HepG2 (cell line): ENCODE data around the gene MTHFD1. TPM values are rescaled to one million over a fixed set of nuclear protein-coding genes. Genes with fewer than 3 reads are reported as not detected.

ENCODE experiments used
- HOXA5 ChIP-seq: sonication (generic); formaldehyde crosslinking; IDR thresholded peaks from 2 replicates; pipeline ENCODE4 v1.4.0; 2020; ENCODE audit warnings: missing genetic modification reagents
- SMC3 ChIP-seq: IDR thresholded peaks from 2 replicates; pipeline ENCODE4 v1.6.1; 2011; ENCODE audit warnings: low read length, improper control_type of control experiment
- ZBTB42 ChIP-seq: sonication (generic); formaldehyde crosslinking; IDR thresholded peaks from 2 replicates; pipeline ENCODE4 v1.5.0; 2020; ENCODE audit warnings: mild to moderate bottlenecking, missing genetic modification reagents
- ZNF235 ChIP-seq: sonication (generic); formaldehyde crosslinking; IDR thresholded peaks from 2 replicates; pipeline ENCODE4 v1.8.1; 2023; ENCODE audit warnings: mild to moderate bottlenecking, missing genetic modification reagents, borderline replicate concordance
- ZNF331 ChIP-seq: sonication (generic); formaldehyde crosslinking; IDR thresholded peaks from 2 replicates; pipeline ENCODE4 v1.4.0; 2020; ENCODE audit warnings: missing genetic modification reagents
- ZNF747 ChIP-seq: sonication (generic); formaldehyde crosslinking; IDR thresholded peaks from 2 replicates; pipeline ENCODE4 v1.8.1; 2023; ENCODE audit warnings: missing genetic modification reagents, mild to moderate bottlenecking, borderline replicate concordance
- polyA plus RNA-seq, 8 experiments: library from polyadenylated mRNA; depleted of rRNA in 3 of 8; stranded (reverse) in 7 of 8; unstranded in 1 of 8; fragments of >200 nt; fragmentation: Illumina TruSeq in 4 of 8; extraction: Trizol in 4 of 8; gene quantifications; 2 replicates each; pipeline versions ENCODE4 v1.2.1 to v1.2.3, GENCODE V29; 2011 to 2016; ENCODE audit warnings: low read depth in 4 of 8, missing spikeins in 1 of 8, mixed read lengths in 1 of 8; ENCODE audit not compliant: insufficient read depth in 1 of 8
- total RNA-seq, 5 experiments: library from RNA; depleted of rRNA; stranded (reverse); fragments of >200 nt; fragmentation: Illumina TruSeq; extraction: Trizol; gene quantifications; 2 replicates each; pipeline ENCODE4 v1.2.3, GENCODE V29; 2016; ENCODE audit warnings: low read depth in 1 of 5
- TF ChIP-seq, protein P1 (sequence below): sonication (generic); formaldehyde crosslinking; IDR thresholded peaks from 2 replicates; pipeline ENCODE4 v1.4.0; 2020; ENCODE audit warnings: mild to moderate bottlenecking, missing genetic modification reagents
- TF ChIP-seq, protein P2 (sequence below): fragments of 450-650 bp; IDR thresholded peaks from 2 replicates; pipeline ENCODE4 v1.6.1; 2016
- TF ChIP-seq, protein P3 (sequence below): IDR thresholded peaks from 2 replicates; pipeline ENCODE4 v1.6.1; 2012; ENCODE audit warnings: low read depth, low read length, improper control_type of control experiment
- TF ChIP-seq, protein P4 (sequence below): sonication (generic); formaldehyde crosslinking; IDR thresholded peaks from 2 replicates; pipeline ENCODE4 v1.5.0; 2020; ENCODE audit warnings: mild to moderate bottlenecking, missing genetic modification reagents, borderline replicate concordance
- TF ChIP-seq, protein P5 (sequence below): sonication (generic); formaldehyde crosslinking; IDR thresholded peaks from 2 replicates; pipeline ENCODE4 v1.4.0; 2020; ENCODE audit warnings: missing genetic modification reagents

The MTHFD1 gene
- total and polyA plus RNA-seq, 2 of the 13 experiments (the other 11 are each of a cell fraction or from before 2014, with no cell fraction given): 31.0 to 106 TPM

DNA sequence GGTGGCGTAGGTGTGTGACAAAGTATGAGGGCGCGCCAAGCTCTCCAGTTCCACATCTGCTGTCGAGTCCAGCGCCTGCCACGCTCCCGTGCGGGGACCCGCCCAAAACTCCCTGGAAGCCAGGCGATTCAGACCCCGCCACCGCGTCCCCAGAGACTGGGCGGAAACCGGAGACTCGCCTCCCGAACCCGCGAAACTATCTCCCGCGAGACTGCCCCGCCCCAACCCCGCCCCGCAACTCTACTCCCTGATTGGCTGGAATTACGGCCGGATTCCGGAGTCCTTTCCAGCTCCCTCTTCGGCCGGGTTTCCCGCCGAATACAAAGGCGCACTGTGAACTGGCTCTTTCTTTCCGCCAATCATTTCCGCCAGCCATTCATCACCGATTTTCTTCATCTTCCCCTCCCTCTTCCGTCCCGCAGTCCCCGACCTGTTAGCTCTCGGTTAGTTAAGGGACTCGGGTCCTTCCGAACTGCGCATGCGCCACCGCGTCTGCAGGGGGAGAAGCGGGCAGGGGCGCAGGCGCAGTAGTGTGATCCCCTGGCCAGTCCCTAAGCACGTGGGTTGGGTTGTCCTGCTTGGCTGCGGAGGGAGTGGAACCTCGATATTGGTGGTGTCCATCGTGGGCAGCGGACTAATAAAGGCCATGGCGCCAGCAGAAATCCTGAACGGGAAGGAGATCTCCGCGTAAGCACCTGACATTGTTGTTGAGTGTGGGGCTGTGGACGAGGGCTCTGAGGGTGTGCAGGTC lies at the start of gene MTHFD1 (continued):
- TF ChIP-seq, protein P1, sequence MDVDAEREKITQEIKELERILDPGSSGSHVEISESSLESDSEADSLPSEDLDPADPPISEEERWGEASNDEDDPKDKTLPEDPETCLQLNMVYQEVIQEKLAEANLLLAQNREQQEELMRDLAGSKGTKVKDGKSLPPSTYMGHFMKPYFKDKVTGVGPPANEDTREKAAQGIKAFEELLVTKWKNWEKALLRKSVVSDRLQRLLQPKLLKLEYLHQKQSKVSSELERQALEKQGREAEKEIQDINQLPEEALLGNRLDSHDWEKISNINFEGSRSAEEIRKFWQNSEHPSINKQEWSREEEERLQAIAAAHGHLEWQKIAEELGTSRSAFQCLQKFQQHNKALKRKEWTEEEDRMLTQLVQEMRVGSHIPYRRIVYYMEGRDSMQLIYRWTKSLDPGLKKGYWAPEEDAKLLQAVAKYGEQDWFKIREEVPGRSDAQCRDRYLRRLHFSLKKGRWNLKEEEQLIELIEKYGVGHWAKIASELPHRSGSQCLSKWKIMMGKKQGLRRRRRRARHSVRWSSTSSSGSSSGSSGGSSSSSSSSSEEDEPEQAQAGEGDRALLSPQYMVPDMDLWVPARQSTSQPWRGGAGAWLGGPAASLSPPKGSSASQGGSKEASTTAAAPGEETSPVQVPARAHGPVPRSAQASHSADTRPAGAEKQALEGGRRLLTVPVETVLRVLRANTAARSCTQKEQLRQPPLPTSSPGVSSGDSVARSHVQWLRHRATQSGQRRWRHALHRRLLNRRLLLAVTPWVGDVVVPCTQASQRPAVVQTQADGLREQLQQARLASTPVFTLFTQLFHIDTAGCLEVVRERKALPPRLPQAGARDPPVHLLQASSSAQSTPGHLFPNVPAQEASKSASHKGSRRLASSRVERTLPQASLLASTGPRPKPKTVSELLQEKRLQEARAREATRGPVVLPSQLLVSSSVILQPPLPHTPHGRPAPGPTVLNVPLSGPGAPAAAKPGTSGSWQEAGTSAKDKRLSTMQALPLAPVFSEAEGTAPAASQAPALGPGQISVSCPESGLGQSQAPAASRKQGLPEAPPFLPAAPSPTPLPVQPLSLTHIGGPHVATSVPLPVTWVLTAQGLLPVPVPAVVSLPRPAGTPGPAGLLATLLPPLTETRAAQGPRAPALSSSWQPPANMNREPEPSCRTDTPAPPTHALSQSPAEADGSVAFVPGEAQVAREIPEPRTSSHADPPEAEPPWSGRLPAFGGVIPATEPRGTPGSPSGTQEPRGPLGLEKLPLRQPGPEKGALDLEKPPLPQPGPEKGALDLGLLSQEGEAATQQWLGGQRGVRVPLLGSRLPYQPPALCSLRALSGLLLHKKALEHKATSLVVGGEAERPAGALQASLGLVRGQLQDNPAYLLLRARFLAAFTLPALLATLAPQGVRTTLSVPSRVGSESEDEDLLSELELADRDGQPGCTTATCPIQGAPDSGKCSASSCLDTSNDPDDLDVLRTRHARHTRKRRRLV (CRISPR knock-in tag): peak; percentile 64; the same call in 1 of the 2 replicates
- no peak for TF ChIP-seq SMC3
- TF ChIP-seq, protein P2, sequence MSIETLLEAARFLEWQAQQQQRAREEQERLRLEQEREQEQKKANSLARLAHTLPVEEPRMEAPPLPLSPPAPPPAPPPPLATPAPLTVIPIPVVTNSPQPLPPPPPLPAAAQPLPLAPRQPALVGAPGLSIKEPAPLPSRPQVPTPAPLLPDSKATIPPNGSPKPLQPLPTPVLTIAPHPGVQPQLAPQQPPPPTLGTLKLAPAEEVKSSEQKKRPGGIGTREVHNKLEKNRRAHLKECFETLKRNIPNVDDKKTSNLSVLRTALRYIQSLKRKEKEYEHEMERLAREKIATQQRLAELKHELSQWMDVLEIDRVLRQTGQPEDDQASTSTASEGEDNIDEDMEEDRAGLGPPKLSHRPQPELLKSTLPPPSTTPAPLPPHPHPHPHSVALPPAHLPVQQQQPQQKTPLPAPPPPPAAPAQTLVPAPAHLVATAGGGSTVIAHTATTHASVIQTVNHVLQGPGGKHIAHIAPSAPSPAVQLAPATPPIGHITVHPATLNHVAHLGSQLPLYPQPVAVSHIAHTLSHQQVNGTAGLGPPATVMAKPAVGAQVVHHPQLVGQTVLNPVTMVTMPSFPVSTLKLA: peak; percentile 85
- TF ChIP-seq HOXA5 (CRISPR knock-in tag): peak; percentile 29
- TF ChIP-seq, protein P3, sequence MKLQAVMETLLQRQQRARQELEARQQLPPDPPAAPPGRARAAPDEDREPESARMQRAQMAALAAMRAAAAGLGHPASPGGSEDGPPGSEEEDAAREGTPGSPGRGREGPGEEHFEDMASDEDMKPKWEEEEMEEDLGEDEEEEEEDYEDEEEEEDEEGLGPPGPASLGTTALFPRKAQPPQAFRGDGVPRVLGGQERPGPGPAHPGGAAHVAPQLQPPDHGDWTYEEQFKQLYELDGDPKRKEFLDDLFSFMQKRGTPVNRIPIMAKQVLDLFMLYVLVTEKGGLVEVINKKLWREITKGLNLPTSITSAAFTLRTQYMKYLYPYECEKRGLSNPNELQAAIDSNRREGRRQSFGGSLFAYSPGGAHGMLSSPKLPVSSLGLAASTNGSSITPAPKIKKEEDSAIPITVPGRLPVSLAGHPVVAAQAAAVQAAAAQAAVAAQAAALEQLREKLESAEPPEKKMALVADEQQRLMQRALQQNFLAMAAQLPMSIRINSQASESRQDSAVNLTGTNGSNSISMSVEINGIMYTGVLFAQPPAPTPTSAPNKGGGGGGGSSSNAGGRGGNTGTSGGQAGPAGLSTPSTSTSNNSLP: no peak
- TF ChIP-seq ZNF331 (CRISPR knock-in tag): peak; percentile 29; the same call in 1 of the 2 replicates
- TF ChIP-seq, protein P4, sequence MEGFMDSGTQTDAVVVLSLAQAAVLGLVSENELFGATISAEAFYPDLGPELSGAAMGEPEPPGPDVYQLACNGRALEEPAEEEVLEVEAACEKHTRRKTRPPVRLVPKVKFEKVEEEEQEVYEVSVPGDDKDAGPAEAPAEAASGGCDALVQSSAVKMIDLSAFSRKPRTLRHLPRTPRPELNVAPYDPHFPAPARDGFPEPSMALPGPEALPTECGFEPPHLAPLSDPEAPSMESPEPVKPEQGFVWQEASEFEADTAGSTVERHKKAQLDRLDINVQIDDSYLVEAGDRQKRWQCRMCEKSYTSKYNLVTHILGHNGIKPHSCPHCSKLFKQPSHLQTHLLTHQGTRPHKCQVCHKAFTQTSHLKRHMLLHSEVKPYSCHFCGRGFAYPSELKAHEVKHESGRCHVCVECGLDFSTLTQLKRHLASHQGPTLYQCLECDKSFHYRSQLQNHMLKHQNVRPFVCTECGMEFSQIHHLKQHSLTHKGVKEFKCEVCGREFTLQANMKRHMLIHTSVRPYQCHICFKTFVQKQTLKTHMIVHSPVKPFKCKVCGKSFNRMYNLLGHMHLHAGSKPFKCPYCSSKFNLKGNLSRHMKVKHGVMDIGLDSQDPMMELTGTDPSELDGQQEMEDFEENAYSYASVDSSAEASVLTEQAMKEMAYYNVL (CRISPR knock-in tag): no peak
- TF ChIP-seq ZBTB42 (CRISPR knock-in tag): no peak; the same call in 1 of the 2 replicates
- no peak; the same call in 1 of the 2 replicates for TF ChIP-seq ZNF747 (CRISPR knock-in tag)
- TF ChIP-seq, protein P5, sequence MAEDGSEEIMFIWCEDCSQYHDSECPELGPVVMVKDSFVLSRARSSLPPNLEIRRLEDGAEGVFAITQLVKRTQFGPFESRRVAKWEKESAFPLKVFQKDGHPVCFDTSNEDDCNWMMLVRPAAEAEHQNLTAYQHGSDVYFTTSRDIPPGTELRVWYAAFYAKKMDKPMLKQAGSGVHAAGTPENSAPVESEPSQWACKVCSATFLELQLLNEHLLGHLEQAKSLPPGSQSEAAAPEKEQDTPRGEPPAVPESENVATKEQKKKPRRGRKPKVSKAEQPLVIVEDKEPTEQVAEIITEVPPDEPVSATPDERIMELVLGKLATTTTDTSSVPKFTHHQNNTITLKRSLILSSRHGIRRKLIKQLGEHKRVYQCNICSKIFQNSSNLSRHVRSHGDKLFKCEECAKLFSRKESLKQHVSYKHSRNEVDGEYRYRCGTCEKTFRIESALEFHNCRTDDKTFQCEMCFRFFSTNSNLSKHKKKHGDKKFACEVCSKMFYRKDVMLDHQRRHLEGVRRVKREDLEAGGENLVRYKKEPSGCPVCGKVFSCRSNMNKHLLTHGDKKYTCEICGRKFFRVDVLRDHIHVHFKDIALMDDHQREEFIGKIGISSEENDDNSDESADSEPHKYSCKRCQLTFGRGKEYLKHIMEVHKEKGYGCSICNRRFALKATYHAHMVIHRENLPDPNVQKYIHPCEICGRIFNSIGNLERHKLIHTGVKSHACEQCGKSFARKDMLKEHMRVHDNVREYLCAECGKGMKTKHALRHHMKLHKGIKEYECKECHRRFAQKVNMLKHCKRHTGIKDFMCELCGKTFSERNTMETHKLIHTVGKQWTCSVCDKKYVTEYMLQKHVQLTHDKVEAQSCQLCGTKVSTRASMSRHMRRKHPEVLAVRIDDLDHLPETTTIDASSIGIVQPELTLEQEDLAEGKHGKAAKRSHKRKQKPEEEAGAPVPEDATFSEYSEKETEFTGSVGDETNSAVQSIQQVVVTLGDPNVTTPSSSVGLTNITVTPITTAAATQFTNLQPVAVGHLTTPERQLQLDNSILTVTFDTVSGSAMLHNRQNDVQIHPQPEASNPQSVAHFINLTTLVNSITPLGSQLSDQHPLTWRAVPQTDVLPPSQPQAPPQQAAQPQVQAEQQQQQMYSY (CRISPR knock-in tag): peak; percentile 43; the same call in 1 of the 2 replicates
- peak; percentile 22; the same call in 1 of the 2 replicates for TF ChIP-seq ZNF235 (CRISPR knock-in tag)
